ENCODE data around the gene GREM2. TPM values are rescaled to one million over a fixed set of nuclear protein-coding genes. Genes with fewer than 3 reads are reported as not detected.

Gene GREM2
- total and polyA plus RNA-seq, 2 donors (not counting 3 experiments of a cell fraction or from before 2014, with no cell fraction given), result not detected

DNA sequence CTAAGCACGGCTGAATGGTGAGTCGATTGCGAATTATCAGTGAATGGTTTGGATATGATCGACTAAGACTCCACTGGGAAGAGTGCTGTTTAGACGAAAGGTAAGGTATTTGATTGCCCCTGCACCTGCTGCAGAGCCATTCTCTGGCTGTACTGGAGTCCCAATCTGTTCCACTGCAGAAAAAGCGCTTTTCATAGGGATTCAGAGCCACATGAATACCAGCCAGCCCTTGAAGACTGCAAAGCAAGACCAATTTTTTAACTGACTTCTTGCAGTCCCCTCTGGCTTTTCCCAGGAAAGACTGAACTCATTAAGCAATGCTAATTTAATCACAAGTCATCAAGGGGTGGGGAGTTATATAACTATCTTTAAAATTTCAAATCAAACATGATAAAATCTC is 1.3 kb downstream of the GREM2 start:
- Histone ChIP-seq H3K27ac (ENCODE audit: insufficient read depth, low read depth, low read length) (no peak overlapping the region), H3K27me3 (ENCODE audit: control insufficient read depth in 2 of 2, insufficient read depth in 2 of 2, low read length in 2 of 2) (peaks cover 0 to 2% of the 10 kb centered on the region in 2 experiments), H3K9me1 (replicated peaks; ENCODE audit: control insufficient read depth, extremely low read depth, insufficient read depth, low read length) (no peaks in the 10 kb centered on the region), H3K4me2 (ENCODE audit: insufficient read depth, low read length) (no peak overlapping the region), H3K36me3 (ENCODE audit: control insufficient read depth in 2 of 2, extremely low read depth in 1 of 2, insufficient read depth in 2 of 2, low read length in 2 of 2) (no peaks in the 10 kb centered on the region), H3K4me1 (ENCODE audit: control insufficient read depth, extremely low read depth, insufficient read depth, low read length) (no peaks in the 10 kb centered on the region), H2AFZ (ENCODE audit: low read depth, low read length) (no peak overlapping the region), H3K9me3 (replicated peaks; ENCODE audit: control insufficient read depth, insufficient read depth, low read length) (no peaks in the 10 kb centered on the region), H4K20me1 (replicated peaks; ENCODE audit: control insufficient read depth, extremely low read depth, insufficient read depth, low read length) (no peaks in the 10 kb centered on the region), H3K9ac (replicated peaks; ENCODE audit: extremely low read depth, insufficient read depth, low read length) (no peak overlapping the region), H3K79me2 (ENCODE audit: control insufficient read depth, insufficient read depth, low read length) (no peaks in the 10 kb centered on the region), H3K4me3 (replicated peaks in 1 of 3; ENCODE audit: insufficient read depth in 1 of 3, low read depth in 1 of 3, low read length in 3 of 3) (no peak overlapping the region)
- DNase-seq (ENCODE audit: low read depth, low spot score) (no peak), FAIRE-seq (no peak)
- TF ChIP-seq FOS (IDR thresholded peaks at IDR 0.05; ENCODE audit: borderline replicate concordance, insufficient read depth, low read length), result no peak
- TF ChIP-seq POLR2A (IDR thresholded peaks at IDR 0.05; ENCODE audit: low read depth, low read length), result no peak
- TF ChIP-seq JUN (IDR thresholded peaks at IDR 0.05; ENCODE audit: borderline replicate concordance, insufficient read depth, insufficient read length, low read depth), result no peak
- TF ChIP-seq MYC (IDR thresholded peaks at IDR 0.05; ENCODE audit: low read depth, low read length), result no peak
- TF ChIP-seq, protein P1, sequence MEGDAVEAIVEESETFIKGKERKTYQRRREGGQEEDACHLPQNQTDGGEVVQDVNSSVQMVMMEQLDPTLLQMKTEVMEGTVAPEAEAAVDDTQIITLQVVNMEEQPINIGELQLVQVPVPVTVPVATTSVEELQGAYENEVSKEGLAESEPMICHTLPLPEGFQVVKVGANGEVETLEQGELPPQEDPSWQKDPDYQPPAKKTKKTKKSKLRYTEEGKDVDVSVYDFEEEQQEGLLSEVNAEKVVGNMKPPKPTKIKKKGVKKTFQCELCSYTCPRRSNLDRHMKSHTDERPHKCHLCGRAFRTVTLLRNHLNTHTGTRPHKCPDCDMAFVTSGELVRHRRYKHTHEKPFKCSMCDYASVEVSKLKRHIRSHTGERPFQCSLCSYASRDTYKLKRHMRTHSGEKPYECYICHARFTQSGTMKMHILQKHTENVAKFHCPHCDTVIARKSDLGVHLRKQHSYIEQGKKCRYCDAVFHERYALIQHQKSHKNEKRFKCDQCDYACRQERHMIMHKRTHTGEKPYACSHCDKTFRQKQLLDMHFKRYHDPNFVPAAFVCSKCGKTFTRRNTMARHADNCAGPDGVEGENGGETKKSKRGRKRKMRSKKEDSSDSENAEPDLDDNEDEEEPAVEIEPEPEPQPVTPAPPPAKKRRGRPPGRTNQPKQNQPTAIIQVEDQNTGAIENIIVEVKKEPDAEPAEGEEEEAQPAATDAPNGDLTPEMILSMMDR (IDR thresholded peaks at IDR 0.05; ENCODE audit: extremely low read depth in 1 of 2, insufficient read depth in 1 of 2, low read depth in 1 of 2, low read length in 2 of 2), result no peak
- TF ChIP-seq EZH2 (IDR thresholded peaks at IDR 0.05; ENCODE audit: borderline replicate concordance, low read depth, low read length, severe bottlenecking), result no peak
- TF ChIP-seq, protein P2, sequence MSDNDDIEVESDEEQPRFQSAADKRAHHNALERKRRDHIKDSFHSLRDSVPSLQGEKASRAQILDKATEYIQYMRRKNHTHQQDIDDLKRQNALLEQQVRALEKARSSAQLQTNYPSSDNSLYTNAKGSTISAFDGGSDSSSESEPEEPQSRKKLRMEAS (IDR thresholded peaks at IDR 0.05; ENCODE audit: insufficient read depth, insufficient read length), result no peak
- no peak for TF ChIP-seq GATA2 (IDR thresholded peaks at IDR 0.05; ENCODE audit: insufficient read depth, insufficient read length, low read depth, low read length)
- no peak for TF ChIP-seq POLR2AphosphoS5 (IDR thresholded peaks at IDR 0.05; ENCODE audit: insufficient read depth, low read depth, low read length)
- no TSS peak for BruUV-seq (replicated peaks)
- ChIA-PET POLR2A (no interaction called here), CTCF (no interaction called here)
- intact Hi-C loops (cut with micrococcal nuclease), result loop anchor here (10.0 kb wide), 1 partner anchor 156 kb away; no protein-coding TSS in a partner anchor
- dilution Hi-C loops (cut with MboI; ENCODE audit: extremely low pct_ligation_motif_present, low sequenced_read_pairs), result no loop called here
